NCI-H1417 (cell line): ENCODE measurements around the gene PARP9.
A peak's percentile ranks its signal among the peaks of the same experiment; 100 is the strongest.

Experiments
- DNase-seq, 3 experiments: peaks; one replicate each; lab custom pipeline; 2025; lab: John Stamatoyannopoulos, UW

PARP9 gene

GRCh38 chr3:122564155-122564912, at the start of gene PARP9, which contains the start of gene DTX3L:
Gene PARP9 (minus strand): TSS chr3:122564300. CDS start chr3:122559620, 4,680 bp downstream.
Gene DTX3L (plus strand): TSS chr3:122564338. CDS start chr3:122564427, 89 bp downstream.
- peak; percentile 64 to 93 (median 93) for DNase-seq

GRCh38 chr3:122612696-122613095, 48.6 kb upstream of the PARP9 start:
- DNase-seq = no peak

GRCh38 chr3:122609798-122610559, 45.9 kb upstream of the PARP9 start:
- no peak for DNase-seq

DNA sequence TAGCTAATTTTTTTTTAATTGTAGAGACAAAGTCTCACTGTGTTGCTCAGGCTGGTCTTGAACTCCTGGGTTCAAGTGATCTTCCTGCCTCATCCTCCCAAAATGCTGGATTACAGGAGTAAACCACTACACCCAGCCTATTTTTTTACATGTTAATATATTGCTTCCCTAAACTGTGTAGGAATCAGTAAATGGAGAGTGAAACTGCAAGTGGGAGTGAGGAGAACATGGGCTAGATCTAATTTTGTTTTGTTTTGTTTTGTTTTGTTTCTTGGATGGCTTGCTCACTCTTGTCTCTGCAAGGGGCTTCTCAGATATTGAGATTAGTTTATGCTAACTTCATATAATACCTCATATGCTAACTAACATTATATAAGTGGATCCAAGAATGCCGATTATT, 44.8 kb upstream of the PARP9 start:
- DNase-seq = no peak

GRCh38 chr3:122606330-122606729, 42.2 kb upstream of the PARP9 start:
- no peak for DNase-seq

- DNase-seq = no peak
Observed at GRCh38 chr3:122603056-122603455, 39.0 kb upstream of the PARP9 start.

- DNase-seq = no peak
Observed at GRCh38 chr3:122602011-122602710, 38.1 kb upstream of the PARP9 start.

DNA sequence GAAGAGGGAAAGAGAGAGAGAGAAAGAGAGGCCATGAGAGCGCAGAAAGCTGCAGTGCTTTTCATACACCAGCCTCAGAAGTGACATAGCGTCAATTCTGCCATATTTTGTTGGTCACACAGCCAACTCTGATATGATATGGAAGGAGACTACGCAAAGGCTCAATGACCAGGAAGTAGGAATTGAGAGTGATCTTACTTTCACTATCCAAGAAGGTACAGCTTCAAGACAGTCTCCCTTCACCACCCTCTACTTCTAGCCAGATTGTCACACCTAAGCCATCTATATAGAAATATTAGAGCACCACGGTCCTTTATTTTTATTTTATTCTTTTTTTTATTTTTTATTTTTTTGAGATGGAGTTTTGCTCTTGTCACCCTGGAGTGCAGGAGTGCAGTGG, 34.5 kb upstream of the PARP9 start:
- DNase-seq = no peak

DNA sequence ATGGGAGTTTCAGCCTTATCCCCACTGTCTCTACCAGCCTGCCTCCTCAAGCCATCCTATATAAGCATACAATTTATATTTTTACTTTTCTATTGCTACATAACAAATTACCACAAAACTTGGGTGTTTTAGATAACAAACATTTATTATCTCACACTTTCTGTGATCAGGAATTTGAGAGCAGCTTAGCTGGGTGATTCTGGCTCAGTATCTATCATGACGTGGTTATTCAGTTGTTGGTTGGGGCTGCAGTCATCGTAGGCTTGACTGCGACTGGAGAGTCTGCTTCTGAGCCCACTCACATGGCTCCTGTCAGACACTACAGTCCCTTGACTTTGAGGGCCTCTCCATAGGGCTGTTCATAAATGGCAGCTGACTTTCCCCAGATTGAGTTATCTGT, 34.1 kb upstream of the PARP9 start:
- DNase-seq = no peak

DNA sequence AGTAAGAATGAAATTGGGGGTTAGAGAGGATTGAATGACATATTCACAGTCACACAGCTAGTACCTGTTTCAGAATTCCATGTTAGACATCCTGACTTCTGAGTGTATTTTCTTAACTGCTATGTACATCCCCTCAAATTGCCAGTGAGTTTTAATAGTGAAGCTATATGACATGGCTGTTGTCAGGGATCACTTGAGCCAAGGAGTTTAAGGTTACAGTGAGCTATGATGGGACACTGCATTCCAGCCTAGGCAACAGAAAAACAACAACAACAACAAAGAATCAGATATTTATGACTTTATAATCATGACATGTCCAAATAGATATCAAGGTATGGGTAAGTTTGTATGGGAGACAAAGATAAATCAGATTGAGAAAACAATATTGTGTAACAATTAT, 29.9 kb upstream of the PARP9 start:
- DNase-seq = no peak

DNA sequence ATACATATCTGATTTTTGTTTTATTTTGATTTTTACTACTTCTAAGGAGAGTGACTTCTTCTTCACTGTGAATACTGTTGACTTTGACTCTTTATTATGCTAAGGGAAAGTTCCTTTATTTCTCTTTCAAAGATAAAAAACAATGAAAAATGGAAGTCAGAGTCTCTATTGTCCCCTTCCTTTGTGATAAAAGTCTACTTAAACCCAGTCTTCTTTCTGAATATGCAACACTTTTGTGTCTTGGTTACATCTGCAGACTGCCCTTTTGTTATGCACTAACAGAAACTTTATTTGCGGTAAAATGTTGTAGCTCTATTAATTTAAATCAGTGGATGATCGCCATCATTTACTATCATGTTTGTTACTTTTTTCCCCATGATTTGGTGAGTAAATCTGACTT, 26.5 kb upstream of the PARP9 start:
- no peak for DNase-seq

DNA sequence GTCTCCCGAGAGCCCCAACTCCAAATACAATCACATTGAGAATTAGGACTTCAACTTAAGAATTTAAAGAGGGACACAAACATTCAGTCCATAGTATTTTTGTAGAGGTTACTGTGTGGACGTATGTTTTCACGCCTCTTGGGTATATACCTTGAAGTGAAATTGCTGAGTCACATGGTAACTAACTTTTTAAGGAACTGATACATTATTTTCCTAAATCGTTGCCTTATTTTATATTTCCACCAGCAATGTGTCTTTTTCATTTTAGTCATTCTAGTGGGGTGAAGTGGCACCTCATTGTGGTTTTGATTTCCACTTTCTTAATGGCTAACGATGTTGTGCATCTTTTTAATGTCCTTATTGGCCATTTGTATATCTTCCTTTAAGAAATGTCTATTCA, 25.2 kb upstream of the PARP9 start:
- DNase-seq = no peak

- DNase-seq = no peak
Observed at GRCh38 chr3:122587572-122587971, 23.5 kb upstream of the PARP9 start.

GRCh38 chr3:122586773-122587485, 22.8 kb upstream of the PARP9 start:
- no peak for DNase-seq

DNA sequence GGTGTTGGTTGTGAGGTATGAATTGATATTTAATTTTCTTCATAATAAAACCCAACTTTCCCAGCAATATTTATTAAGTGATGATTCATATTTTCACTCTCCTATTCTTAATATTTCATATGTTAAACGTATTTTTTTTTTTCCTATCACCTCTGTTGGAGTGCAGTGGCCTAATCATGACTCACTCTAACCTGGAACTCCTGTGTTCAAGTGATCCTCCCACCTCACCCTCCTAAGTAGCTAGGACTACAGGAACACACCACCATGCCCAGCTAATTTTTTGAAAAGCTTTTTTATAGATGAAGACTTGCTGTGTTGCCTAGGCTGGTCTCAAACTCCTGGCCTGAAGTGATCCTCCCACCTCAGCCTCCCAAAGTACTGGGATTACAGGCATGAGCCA, 22.0 kb upstream of the PARP9 start:
- DNase-seq = no peak

- no peak for DNase-seq
Observed at GRCh38 chr3:122582390-122582789, 18.3 kb upstream of the PARP9 start.

GRCh38 chr3:122581622-122582021, 17.5 kb upstream of the PARP9 start:
- no peak for DNase-seq

GRCh38 chr3:122580470-122580869, 16.4 kb upstream of the PARP9 start:
- DNase-seq = no peak

DNA sequence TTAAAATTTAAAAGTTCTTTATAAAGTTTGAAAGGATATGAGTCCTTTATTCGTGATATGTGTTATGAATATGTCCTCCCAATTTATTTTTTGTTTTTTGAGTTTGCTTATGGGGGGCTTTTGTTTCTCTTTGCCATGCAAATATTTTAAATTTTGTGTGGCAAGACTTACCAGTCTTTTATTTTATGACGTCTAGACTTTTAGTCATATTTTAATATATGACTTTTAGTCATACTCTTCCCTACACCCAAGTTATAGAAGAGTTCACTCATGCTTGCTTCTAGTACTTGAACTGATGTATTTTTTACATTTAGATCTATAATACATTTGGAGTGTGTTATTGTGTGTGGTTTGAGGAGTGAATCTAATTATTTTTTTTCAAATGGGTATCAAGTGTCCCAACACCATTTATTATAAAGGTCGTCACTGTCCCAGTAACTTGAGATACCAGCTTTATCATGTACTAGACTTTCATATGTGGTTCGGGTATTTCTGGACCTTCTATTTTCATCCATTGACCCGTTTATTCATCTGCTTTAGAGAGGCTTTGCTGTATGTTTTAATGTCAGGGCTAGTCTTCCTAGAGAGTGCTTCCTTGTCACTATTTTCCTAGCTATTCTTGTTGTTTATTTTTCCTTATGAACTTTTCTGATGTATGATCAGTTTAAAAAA, 14.1 kb upstream of the PARP9 start:
- DNase-seq = no peak

GRCh38 chr3:122577409-122578031, 13.4 kb upstream of the PARP9 start, which contains the start of gene PARP15:
Gene PARP15 (plus strand): TSS chr3:122577650. CDS start chr3:122577668, 18 bp downstream.
- no peak for DNase-seq
